ENCODE data around the gene DNM2.

- TF ChIP-seq CTCF (IDR thresholded peaks at IDR 0.05; ENCODE audit: low read depth, low read length, poor library complexity, severe bottlenecking) (no peak), EZH2phosphoT487 (IDR thresholded peaks at IDR 0.05; ENCODE audit: borderline replicate concordance, low read length) (no peak)
Measured at GRCh38 chr19:10706990-10707389, 10.9 kb upstream of the DNM2 start.
